Uterus (tissue), 2 donors: Measurements from ENCODE around the gene MON1B.

Experiments used
- POLR2A ChIP-seq, 2 donors: fragments of 450-650 bp; IDR thresholded peaks; one replicate each; pipeline ENCODE4 v1.6.1; 2016; ENCODE audit warnings: antibody characterized with exemption in 2 of 2, mild to moderate bottlenecking in 1 of 2, moderate library complexity in 1 of 2
- TF ChIP-seq, protein P1 (sequence below), 4 experiments: fragments of 200-600 bp in 2 of 4; fragments of 450-650 bp in 2 of 4; sonication (generic) in 2 of 4; IDR thresholded peaks; one replicate each; pipeline ENCODE4 v1.5.1; 2016 to 2019; ENCODE audit warnings: antibody characterized with exemption in 4 of 4, mild to moderate bottlenecking in 2 of 4, moderate library complexity in 1 of 4

DNA sequence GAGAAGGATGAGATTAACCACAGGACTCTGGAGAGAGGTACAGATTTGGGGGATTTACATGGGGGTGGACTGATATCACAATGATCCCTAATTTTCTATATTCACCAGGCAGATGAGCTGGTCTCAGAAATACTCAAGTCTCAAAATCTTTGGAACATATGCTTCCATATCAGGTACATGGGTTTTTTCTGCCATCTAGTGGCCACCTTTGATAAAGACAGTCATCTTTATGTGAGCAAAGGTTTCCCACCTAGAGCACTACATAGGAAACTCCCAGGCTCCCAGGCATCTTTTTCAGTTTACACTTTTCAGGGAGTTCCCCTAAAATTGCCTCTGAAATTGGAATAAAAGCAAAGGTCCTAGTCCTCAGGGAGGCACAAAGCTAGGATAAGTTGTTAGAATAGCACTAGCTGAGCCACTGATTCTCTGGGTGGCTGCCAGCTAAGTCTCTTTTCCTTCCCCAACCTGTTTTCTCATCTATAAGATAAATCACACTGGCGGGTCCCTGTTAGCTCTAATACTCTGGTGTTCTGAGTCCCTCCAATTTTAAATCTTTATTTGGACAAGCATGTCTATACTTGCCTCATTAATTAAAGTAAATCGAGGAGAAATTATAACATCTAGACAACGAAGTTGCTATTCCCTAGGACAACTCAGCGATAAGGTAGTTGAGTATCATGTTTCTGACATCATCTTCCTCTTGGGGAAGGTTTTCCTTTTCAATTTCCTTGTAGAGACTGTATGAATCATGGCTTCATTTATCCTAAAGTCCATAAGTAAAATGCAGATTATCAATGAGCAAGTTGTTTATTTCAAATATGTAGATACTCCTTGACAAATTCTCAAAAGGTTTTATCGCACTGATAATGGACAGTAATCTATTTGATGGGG lies 19.0 kb upstream of the MON1B start:
- TF ChIP-seq, protein P1, sequence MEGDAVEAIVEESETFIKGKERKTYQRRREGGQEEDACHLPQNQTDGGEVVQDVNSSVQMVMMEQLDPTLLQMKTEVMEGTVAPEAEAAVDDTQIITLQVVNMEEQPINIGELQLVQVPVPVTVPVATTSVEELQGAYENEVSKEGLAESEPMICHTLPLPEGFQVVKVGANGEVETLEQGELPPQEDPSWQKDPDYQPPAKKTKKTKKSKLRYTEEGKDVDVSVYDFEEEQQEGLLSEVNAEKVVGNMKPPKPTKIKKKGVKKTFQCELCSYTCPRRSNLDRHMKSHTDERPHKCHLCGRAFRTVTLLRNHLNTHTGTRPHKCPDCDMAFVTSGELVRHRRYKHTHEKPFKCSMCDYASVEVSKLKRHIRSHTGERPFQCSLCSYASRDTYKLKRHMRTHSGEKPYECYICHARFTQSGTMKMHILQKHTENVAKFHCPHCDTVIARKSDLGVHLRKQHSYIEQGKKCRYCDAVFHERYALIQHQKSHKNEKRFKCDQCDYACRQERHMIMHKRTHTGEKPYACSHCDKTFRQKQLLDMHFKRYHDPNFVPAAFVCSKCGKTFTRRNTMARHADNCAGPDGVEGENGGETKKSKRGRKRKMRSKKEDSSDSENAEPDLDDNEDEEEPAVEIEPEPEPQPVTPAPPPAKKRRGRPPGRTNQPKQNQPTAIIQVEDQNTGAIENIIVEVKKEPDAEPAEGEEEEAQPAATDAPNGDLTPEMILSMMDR (IDR thresholded peaks at IDR 0.05) = peak; percentile 59 to 64 (median 60)
- no peak for TF ChIP-seq POLR2A (IDR thresholded peaks at IDR 0.05)
